Neural progenitor cell (in vitro differentiated cells): ENCODE data around the gene COL11A1.

Experiments
- CTCF ChIP-seq: fragments of 200-600 bp; sonication (generic); IDR thresholded peaks from 2 replicates; pipeline ENCODE4 v1.5.1; 2017; ENCODE audit warnings: antibody characterized with exemption, mild to moderate bottlenecking
- EZH2 ChIP-seq: fragments of 200-600 bp; sonication (generic); IDR thresholded peaks from 2 replicates; pipeline ENCODE4 v1.6.1; 2017; ENCODE audit warnings: antibody characterized with exemption, mild to moderate bottlenecking, moderate library complexity
- EZH2phosphoT487 ChIP-seq: fragments of 200-600 bp; sonication (generic); IDR thresholded peaks from 2 replicates; pipeline ENCODE4 v1.6.1; 2017; ENCODE audit warnings: antibody characterized with exemption

- TF ChIP-seq CTCF: no peak
- TF ChIP-seq EZH2: no peak
- no peak for TF ChIP-seq EZH2phosphoT487
Observed at GRCh38 chr1:102861247-102861646, 247.1 kb downstream of the COL11A1 start.
